Heart right ventricle (tissue), 16 donors: ENCODE results near the gene CLPTM1L. TPM values are rescaled to one million over a fixed set of nuclear protein-coding genes. Genes with fewer than 3 reads are reported as not detected.

Experiments
- ATAC-seq, 8 donors: fragments of 200-7000 bp; cut with Tn5 transposase; one replicate each; pipeline ENCODE4 v1.9.1; 2020; ENCODE audit warnings: mild to moderate bottlenecking in 8 of 8, moderate library complexity in 8 of 8, moderate number of reproducible peaks in 1 of 8
- DNase-seq, 2 donors: peaks; one replicate each; pipeline ENCODE4 v3.0.0-alpha.2; 2020
- H3K27ac ChIP-seq, 10 donors: fragments of 200-600 bp; sonication (generic) in 2 of 10; one replicate each; pipeline versions ENCODE4 v1.5.0 to v1.8.0; 2020 to 2022; ENCODE audit warnings: mild to moderate bottlenecking in 3 of 10
- H3K27me3 ChIP-seq, 7 donors: fragments of 200-600 bp; one replicate each; pipeline ENCODE4 v1.8.0; 2021 to 2022; ENCODE audit warnings: mild to moderate bottlenecking in 2 of 7
- H3K36me3 ChIP-seq, 9 donors: fragments of 200-600 bp; sonication (generic) in 1 of 9; one replicate each; pipeline versions ENCODE4 v1.5.0 to v1.8.0; 2020 to 2022; ENCODE audit warnings: mild to moderate bottlenecking in 2 of 9
- H3K4me1 ChIP-seq, 9 donors: fragments of 200-600 bp; sonication (generic) in 1 of 9; one replicate each; pipeline versions ENCODE4 v1.5.0 to v1.8.0; 2020 to 2022; ENCODE audit warnings: mild to moderate bottlenecking in 4 of 9
- H3K4me3 ChIP-seq, 10 donors: fragments of 200-600 bp; sonication (generic) in 2 of 10; one replicate each; pipeline versions ENCODE4 v1.5.0 to v1.8.0; 2020 to 2022; ENCODE audit warnings: mild to moderate bottlenecking in 7 of 10, moderate library complexity in 2 of 10
- H3K9me3 ChIP-seq, 11 donors: fragments of 200-600 bp in 10 of 11; sonication (generic) in 2 of 11; one replicate each; pipeline versions ENCODE4 v1.5.0 to v1.8.0; 2013 to 2022; ENCODE audit warnings: mild to moderate bottlenecking in 2 of 11, control low read depth in 1 of 11, moderate library complexity in 1 of 11
- CTCF ChIP-seq, 9 donors: fragments of 200-600 bp; sonication (generic) in 2 of 9; IDR thresholded peaks; one replicate each; pipeline versions ENCODE4 v1.5.0 to v1.8.0; 2021 to 2022; ENCODE audit warnings: antibody characterized with exemption in 9 of 9, mild to moderate bottlenecking in 5 of 9, moderate library complexity in 1 of 9
- WGBS, 2 donors: extraction: QIAGEN DNeasy Blood & Tissue Kit; methylation state at CpG; one replicate each; pipeline ENCODE4 v1.1.7; 2013; ENCODE audit warnings: inconsistent platforms in 1 of 2; 5-methylcytosine and 5-hydroxymethylcytosine counted together
- intact Hi-C, 10 donors: fragments of 100-400 bp; cut with DNase I; formaldehyde crosslinking; loops; one replicate each; pipeline versions ENCODE4 v1.11.1 to v1.14.2; 2022
- polyA plus RNA-seq, 2 donors: library from polyadenylated mRNA; stranded (reverse); fragments of 200-250 nt; gene quantifications; one replicate each; pipeline ENCODE4 v1.2.3, GENCODE V29; 2013
- total RNA-seq, 10 donors: library from RNA; stranded (reverse); fragmentation: NEBNext Ultra II Directional in 3 of 10; extraction: Animal tissue kit (Norgen Biotek cat#: 25700) in 3 of 10; gene quantifications; one replicate each; pipeline versions ENCODE4 v1.2.1 to v1.2.4, GENCODE V29; 2021 to 2023
- donor health status: Arrhythmogenic right ventricular cardiomyopathy.
- donor health status: ischemic (EF 13 %, LVEDD 7.1; RV severe dilation, severe dysfunction).
- donor health status: healthy with polysubstance abuse.
- donor health status: DM: no; HTN: yes; CAD: no.
- donor health status: DM: no; HTN: no; CAD: no.
- donor health status: ischemic (EF 25% LVEDD 6.9; RV normal size, moderate dysfunction).
- donor health status: ischemic (EF 25% LVEDD 5.7; RV mildly dilated, moderate dysfunction).
- donor health status: healthy.
- donor health status: DM: yes; HTN: yes; CAD: no.
- donor health status: Ischemic cardiomyopathy.
- donor health status: ischemic (EF 35%, LVEDD 5.7; RV mildly dilated, moderate dysfunction).
- donor health status: nonischemic (EF 11% LVEDD 7.7; RV severe dilation, severe dysfunction).
- donor health status: DM: yes; HTN: yes; CAD: no.
- donor health status: PGD.
- donor health status: ischemic (EF 29% LVEDD 5.4; RV normal size, mild dysfunction).
- donor health status: nonischemic (EF 23%, LVEDD 6.1; RV moderate dilation, normal function).

CLPTM1L gene
- total and polyA plus RNA-seq, 12 donors = 21.5 to 78.0 (median 32.5) TPM

- H3K9me3 ChIP-seq = peaks cover 0 to 7% (median 0%) of the 10 kb centered on the region in 11 donors
- no peak for TF ChIP-seq CTCF (IDR thresholded peaks at IDR 0.05)
- no peaks in the 10 kb centered on the region for H3K36me3 ChIP-seq
- intact Hi-C loops = no loop called here
- peaks cover 0 to 31% (median 0%) of the 10 kb centered on the region in 9 donors for H3K4me1 ChIP-seq
- DNase-seq (no peak), ATAC-seq (no peak)
- no peak overlapping the region for H3K4me3 ChIP-seq
- WGBS, 2 donors = 88% methylated on average over 15 of the region's 15 CpGs
- no peak overlapping the region for H3K27ac ChIP-seq
- H3K27me3 ChIP-seq = peaks cover 0 to 27% (median 8%) of the 10 kb centered on the region in 7 donors
Observed at GRCh38 chr5:1311439-1312055, 33.4 kb downstream of the CLPTM1L start.

GRCh38 chr5:1310118-1310517 lies 34.8 kb downstream of the CLPTM1L start:
- DNase-seq = no peak
- WGBS, 2 donors = 85 to 88% methylated on average over 7 of the region's 7 CpGs
- peaks cover 0 to 23% (median 0%) of the 10 kb centered on the region in 9 donors for H3K4me1 ChIP-seq
- H3K27me3 ChIP-seq = peaks cover 0 to 30% (median 8%) of the 10 kb centered on the region in 7 donors
- peaks cover 0 to 7% (median 0%) of the 10 kb centered on the region in 11 donors for H3K9me3 ChIP-seq
- intact Hi-C loops = no loop called here
- H3K27ac ChIP-seq = no peak overlapping the region
- H3K4me3 ChIP-seq = no peak overlapping the region
- no peak for ATAC-seq
- no peaks in the 10 kb centered on the region for H3K36me3 ChIP-seq
- TF ChIP-seq CTCF (IDR thresholded peaks at IDR 0.05) = no peak

GRCh38 chr5:1304033-1304432 lies 40.9 kb downstream of the CLPTM1L start:
- TF ChIP-seq CTCF (IDR thresholded peaks at IDR 0.05) = no peak
- Histone ChIP-seq H3K27me3 (peaks cover 0 to 10% (median 0%) of the 10 kb centered on the region in 7 donors), H3K4me3 (no peak overlapping the region), H3K27ac (no peak overlapping the region), H3K4me1 (no peaks in the 10 kb centered on the region), H3K36me3 (no peaks in the 10 kb centered on the region), H3K9me3 (peaks cover 0 to 15% (median 0%) of the 10 kb centered on the region in 11 donors)
- intact Hi-C loops = no loop called here
- WGBS, 2 donors = 69 to 71% methylated on average over 2 of the region's 2 CpGs
- no peak for ATAC-seq
- no peak for DNase-seq

- Histone ChIP-seq H3K27ac (no peak overlapping the region), H3K27me3 (peaks cover 0 to 12% (median 0%) of the 10 kb centered on the region in 7 donors), H3K4me1 (no peaks in the 10 kb centered on the region), H3K36me3 (no peaks in the 10 kb centered on the region), H3K4me3 (no peak overlapping the region), H3K9me3 (peaks cover 0 to 15% (median 0%) of the 10 kb centered on the region in 11 donors)
- intact Hi-C loops = no loop called here
- ATAC-seq = no peak
- no peak for DNase-seq
- TF ChIP-seq CTCF (IDR thresholded peaks at IDR 0.05) = no peak
- WGBS, 2 donors = 86 to 90% methylated on average over 2 of the region's 2 CpGs
Observed at GRCh38 chr5:1302258-1302657, 42.6 kb downstream of the CLPTM1L start.
